22Rv1 (cell line): ENCODE results near the gene ZNF174.

Source experiments
- ZFX ChIP-seq: fragments of 450-650 bp; IDR thresholded peaks from 2 replicates; pipeline ENCODE4 v1.6.1; 2017; ENCODE audit warnings: antibody characterized with exemption, borderline replicate concordance
- TF ChIP-seq, protein P1 (sequence below): fragments of 450-650 bp; IDR thresholded peaks from 2 replicates; pipeline ENCODE4 v1.5.1; 2017; ENCODE audit warnings: mild to moderate bottlenecking

DNA sequence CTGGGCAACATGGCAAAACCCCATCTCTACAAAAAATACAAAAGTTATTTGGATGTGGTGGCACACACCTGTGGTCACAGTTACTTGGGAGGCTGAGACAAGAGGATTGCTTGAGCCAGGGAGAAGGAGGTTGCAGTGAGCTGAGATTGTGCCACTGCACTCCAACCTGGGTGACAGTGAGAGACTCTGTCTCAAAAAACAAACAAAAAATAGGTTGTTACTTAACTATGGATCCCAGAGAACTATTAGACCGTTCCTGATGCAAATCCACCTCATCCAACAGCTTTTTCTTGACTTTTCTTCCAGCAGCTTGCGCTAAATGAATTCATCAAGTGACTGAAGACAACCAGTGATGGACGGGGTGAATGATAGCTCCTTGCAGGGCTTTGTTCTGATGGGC lies 45.4 kb upstream of the ZNF174 start, which contains the start of gene OR2C1:
- TF ChIP-seq, protein P1, sequence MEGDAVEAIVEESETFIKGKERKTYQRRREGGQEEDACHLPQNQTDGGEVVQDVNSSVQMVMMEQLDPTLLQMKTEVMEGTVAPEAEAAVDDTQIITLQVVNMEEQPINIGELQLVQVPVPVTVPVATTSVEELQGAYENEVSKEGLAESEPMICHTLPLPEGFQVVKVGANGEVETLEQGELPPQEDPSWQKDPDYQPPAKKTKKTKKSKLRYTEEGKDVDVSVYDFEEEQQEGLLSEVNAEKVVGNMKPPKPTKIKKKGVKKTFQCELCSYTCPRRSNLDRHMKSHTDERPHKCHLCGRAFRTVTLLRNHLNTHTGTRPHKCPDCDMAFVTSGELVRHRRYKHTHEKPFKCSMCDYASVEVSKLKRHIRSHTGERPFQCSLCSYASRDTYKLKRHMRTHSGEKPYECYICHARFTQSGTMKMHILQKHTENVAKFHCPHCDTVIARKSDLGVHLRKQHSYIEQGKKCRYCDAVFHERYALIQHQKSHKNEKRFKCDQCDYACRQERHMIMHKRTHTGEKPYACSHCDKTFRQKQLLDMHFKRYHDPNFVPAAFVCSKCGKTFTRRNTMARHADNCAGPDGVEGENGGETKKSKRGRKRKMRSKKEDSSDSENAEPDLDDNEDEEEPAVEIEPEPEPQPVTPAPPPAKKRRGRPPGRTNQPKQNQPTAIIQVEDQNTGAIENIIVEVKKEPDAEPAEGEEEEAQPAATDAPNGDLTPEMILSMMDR: no peak
- TF ChIP-seq ZFX: no peak
